OCI-LY7 (cell line): ENCODE data around the gene CDC14B. TPM values are rescaled to one million over a fixed set of nuclear protein-coding genes. Genes with fewer than 3 reads are reported as not detected.

Experiments used
- BruUV-seq: library from RNA; stranded (reverse); fragments of 400-500 nt; replicated peaks from 2 replicates; lab custom pipeline; 2021; lab: Mats Ljungman, UMichigan
- CTCF ChIA-PET: fragments of 300-600 bp; sonication (Branson Sonifier 250); formaldehyde crosslinking; loops from one replicate; lab custom pipeline; 2022; ENCODE audit warnings: antibody characterized with exemption; ENCODE audit not compliant: unreplicated experiment; lab: Charles Lee
- POLR2A ChIA-PET: fragments of 300-600 bp; sonication (Branson Sonifier 250); formaldehyde crosslinking; loops from one replicate; lab custom pipeline; 2022; ENCODE audit warnings: antibody characterized with exemption; lab: Charles Lee
- DNase-seq: peaks from one replicate; pipeline ENCODE4 v3.0.0-alpha.2; 2015; ENCODE audit warnings: low spot score
- H2AFZ ChIP-seq: fragments of 200-600 bp; sonication (generic), shearing (Covaris generic); 2 replicates; pipeline ENCODE4 v1.6.1; 2014; ENCODE audit warnings: mild to moderate bottlenecking, antibody characterized with exemption, low read length, moderate library complexity
- H3K27ac ChIP-seq: fragments of 200-600 bp; sonication (generic); 2 replicates; pipeline ENCODE4 v1.5.1; 2014; ENCODE audit warnings: mixed run types, low read depth, mild to moderate bottlenecking, moderate library complexity, low read length, inconsistent platforms; ENCODE audit not compliant: poor library complexity, severe bottlenecking
- H3K36me3 ChIP-seq: fragments of 200-600 bp; sonication (generic); 2 replicates; pipeline ENCODE4 v1.6.1; 2014; ENCODE audit warnings: mild to moderate bottlenecking, antibody characterized with exemption, low read length, moderate library complexity, mixed read lengths; ENCODE audit not compliant: insufficient read depth
- H3K4me1 ChIP-seq: fragments of 200-600 bp; sonication (generic); 2 replicates; pipeline ENCODE4 v1.5.1; 2014; ENCODE audit warnings: mild to moderate bottlenecking, low read length; ENCODE audit not compliant: insufficient read depth, poor library complexity, severe bottlenecking
- H3K4me2 ChIP-seq: fragments of 200-600 bp; sonication (generic); 2 replicates; pipeline ENCODE4 v1.6.1; 2014; ENCODE audit warnings: mild to moderate bottlenecking, low read length
- H3K4me3 ChIP-seq: fragments of 200-600 bp; sonication (generic); 2 replicates; pipeline ENCODE4 v1.5.1; 2014; ENCODE audit warnings: mild to moderate bottlenecking, low read depth, low read length; ENCODE audit not compliant: poor library complexity, severe bottlenecking
- H3K79me2 ChIP-seq: fragments of 200-600 bp; sonication (generic); 2 replicates; pipeline ENCODE4 v1.6.1; 2016; ENCODE audit warnings: low read depth, mild to moderate bottlenecking, low read length, moderate library complexity, mixed read lengths; ENCODE audit not compliant: insufficient read depth
- H3K9me2 ChIP-seq: fragments of 200-600 bp; sonication (generic); 2 replicates; pipeline ENCODE4 v1.6.1; 2016; ENCODE audit warnings: mild to moderate bottlenecking, low read length, mixed read lengths; ENCODE audit not compliant: insufficient read depth
- H3K9me3 ChIP-seq: fragments of 200-600 bp; sonication (generic); 2 replicates; pipeline ENCODE4 v1.6.1; 2014; ENCODE audit warnings: mild to moderate bottlenecking, mixed run types, low read length, mixed read lengths
- H4K20me1 ChIP-seq: fragments of 200-600 bp; sonication (generic); 2 replicates; pipeline ENCODE4 v1.6.1; 2014; ENCODE audit warnings: mild to moderate bottlenecking, antibody characterized with exemption, low read length, moderate library complexity, mixed read lengths; ENCODE audit not compliant: insufficient read depth
- CTCF ChIP-seq: fragments of 200-600 bp; sonication (generic); conservative IDR thresholded peaks from 2 replicates; pipeline ENCODE4 v1.5.1; 2014; ENCODE audit warnings: mild to moderate bottlenecking, antibody characterized with exemption, low read length, moderate library complexity, mixed read lengths
- EZH2phosphoT487 ChIP-seq: fragments of 200-600 bp; sonication (generic); IDR thresholded peaks from 2 replicates; pipeline ENCODE4 v1.6.1; 2018; ENCODE audit warnings: low read depth, borderline replicate concordance, mild to moderate bottlenecking, mixed run types, antibody characterized with exemption, low read length, moderate library complexity, mixed read lengths
- intact Hi-C: fragments of 100-400 bp; cut with micrococcal nuclease; formaldehyde crosslinking; loops from one replicate; pipeline ENCODE4 v1.10.0; 2022; ENCODE audit not compliant: unreplicated experiment
- total RNA-seq, 2 experiments: library from RNA; depleted of rRNA in 1 of 2; stranded (reverse); fragments of >200 nt in 1 of 2; shearing (Covaris generic) in 1 of 2; gene quantifications; 2 replicates each; pipeline ENCODE4 v1.2.3, GENCODE V29; 2014 to 2022

Gene CDC14B
- total RNA-seq, 2 experiments from 2014 or later, result 0.27 TPM; not detected in 1

- peak overlapping the region; percentile 33 for H3K4me3 ChIP-seq
- peak; percentile 66 for DNase-seq
- no peak for TF ChIP-seq CTCF
- intact Hi-C loops, result no loop called here
- no peaks in the 10 kb centered on the region for H3K9me3 ChIP-seq
- H2AFZ ChIP-seq, result peak overlapping the region; percentile 81; the same call in 1 of the 2 replicates
- peak overlapping the region; percentile 50 for H3K4me2 ChIP-seq
- H4K20me1 ChIP-seq, result no peaks in the 10 kb centered on the region
- H3K4me1 ChIP-seq, result peaks cover 41% of the 10 kb centered on the region
- peaks cover 3% of the 10 kb centered on the region; the same call in 1 of the 2 replicates for H3K36me3 ChIP-seq
- ChIA-PET CTCF (no interaction called here), POLR2A (no interaction called here)
- no peaks in the 10 kb centered on the region for H3K79me2 ChIP-seq
- peak overlapping the region; percentile 77 for H3K27ac ChIP-seq
- BruUV-seq, result no TSS peak
- H3K9me2 ChIP-seq, result no peaks in the 10 kb centered on the region
These were observed 135.1 kb downstream of the CDC14B start for GRCh38 chr9:96484521-96484931.

DNA sequence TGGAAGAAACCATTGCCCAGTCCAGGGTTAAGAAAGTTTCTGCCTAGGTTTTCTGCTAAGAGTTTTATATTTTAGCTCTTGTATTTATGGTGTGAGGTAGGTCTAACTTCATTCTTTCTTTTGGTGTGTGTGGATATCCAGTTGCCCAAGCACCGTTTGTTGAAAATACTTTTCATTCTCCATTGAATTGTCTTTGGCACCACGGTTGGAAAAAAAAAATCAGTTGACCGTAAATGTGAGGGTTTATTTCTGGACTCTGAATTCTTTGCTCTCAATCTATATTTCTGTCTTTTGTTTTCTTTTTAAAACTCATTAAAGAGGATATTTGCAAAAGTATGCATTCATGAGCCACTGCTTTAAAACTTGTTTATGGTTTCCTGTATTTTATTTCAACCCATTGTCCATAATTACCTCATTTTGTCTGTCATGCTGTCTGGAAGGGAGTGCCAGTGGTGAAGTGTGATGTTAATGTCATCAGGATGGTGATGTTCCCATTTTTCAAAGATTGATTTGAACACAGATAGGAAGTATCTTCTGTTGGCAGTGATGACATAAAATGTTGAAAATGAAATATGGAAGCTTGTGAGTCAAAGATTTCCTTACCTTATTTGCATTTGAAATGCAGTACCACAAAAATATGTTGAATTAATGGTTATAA, 135.8 kb downstream of the CDC14B start:
- H3K4me3 ChIP-seq, result peak overlapping the region; percentile 33
- H3K79me2 ChIP-seq, result no peaks in the 10 kb centered on the region
- H3K4me1 ChIP-seq, result peaks cover 44% of the 10 kb centered on the region
- ChIA-PET POLR2A (no interaction called here), CTCF (no interaction called here)
- H3K4me2 ChIP-seq, result peak overlapping the region; percentile 50
- BruUV-seq, result no TSS peak
- no peaks in the 10 kb centered on the region for H3K9me3 ChIP-seq
- intact Hi-C loops, result no loop called here
- H2AFZ ChIP-seq, result peak overlapping the region; percentile 81; the same call in 1 of the 2 replicates
- peak overlapping the region; percentile 77 for H3K27ac ChIP-seq
- peaks cover 3% of the 10 kb centered on the region; the same call in 1 of the 2 replicates for H3K36me3 ChIP-seq
- H3K9me2 ChIP-seq, result no peaks in the 10 kb centered on the region
- H4K20me1 ChIP-seq, result no peaks in the 10 kb centered on the region
- DNase-seq, result no peak
- TF ChIP-seq CTCF (no peak), EZH2phosphoT487 (no peak)

GRCh38 chr9:96483197-96483596, 136.4 kb downstream of the CDC14B start:
- CTCF ChIA-PET, result no interaction called here
- Histone ChIP-seq H3K9me2 (no peaks in the 10 kb centered on the region), H3K79me2 (no peaks in the 10 kb centered on the region), H3K27ac (no peak overlapping the region), H3K9me3 (no peaks in the 10 kb centered on the region), H3K4me1 (peaks cover 48% of the 10 kb centered on the region), H3K36me3 (peaks cover 3% of the 10 kb centered on the region; the same call in 1 of the 2 replicates), H2AFZ (no peak overlapping the region), H3K4me3 (no peak overlapping the region), H3K4me2 (no peak overlapping the region), H4K20me1 (no peaks in the 10 kb centered on the region)
- POLR2A ChIA-PET, result no interaction called here
- TF ChIP-seq EZH2phosphoT487, result no peak
- no TSS peak for BruUV-seq
- intact Hi-C loops, result no loop called here
- no peak for DNase-seq
